K562 (cell line): Measurements from ENCODE around the gene TSC1. TPM values are rescaled to one million over a fixed set of nuclear protein-coding genes. Genes with fewer than 3 reads are reported as not detected.

Experiments used
- ATAC-seq: fragments of 200-7000 bp; cut with Tn5 transposase; 3 replicates; pipeline ENCODE4 v1.9.1; 2020; ENCODE audit warnings: moderate library complexity
- BruUV-seq: library from RNA; stranded (reverse); fragments of 400-500 nt; replicated peaks from 2 replicates; lab custom pipeline; 2021; lab: Mats Ljungman, UMichigan
- CTCF ChIA-PET: fragments of 300-600 bp; formaldehyde crosslinking; extraction: SDS; loops from one replicate; lab custom pipeline; 2021; ENCODE audit warnings: low intra/inter-chr PET ratio; lab: Yijun Ruan, JAX
- POLR2A ChIA-PET: fragments of 300-600, 350-650 bp; sonication (Branson Sonifier 250); formaldehyde crosslinking; extraction: SDS; loops from one replicate; lab custom pipeline; 2021; ENCODE audit warnings: antibody characterized with exemption, inconsistent platforms; lab: Yijun Ruan, JAX
- DNase-seq, 4 experiments: peaks; one replicate each; pipeline versions ENCODE4 v3.0.0 to v3.0.0-alpha.2; 2011 to 2018; ENCODE audit warnings: low spot score in 3 of 4, mixed read lengths in 3 of 4; ENCODE audit errors: extremely low read depth in 1 of 4
- FAIRE-seq: peaks from 2 replicates; lab custom pipeline; 2011; peaks lifted over from hg19 to GRCh38; lab: Jason Lieb, UNC
- H2AFZ ChIP-seq: 2 replicates; pipeline ENCODE4 v1.6.0; 2011; ENCODE audit warnings: low read depth, low read length, control low read depth, inconsistent platforms
- H3K27ac ChIP-seq: fragments of 200-600 bp; 3 replicates; pipeline ENCODE4 v1.8.0; 2011; ENCODE audit warnings: low read depth, mild to moderate bottlenecking, control low read depth, inconsistent platforms, low read length, moderate library complexity, mixed read lengths; ENCODE audit errors: extremely low read depth
- H3K27me3 ChIP-seq, 2 experiments: fragments of 300-600 bp in 1 of 2; 2 replicates in 1 of 2; 3 replicates in 1 of 2; pipeline versions ENCODE4 v1.6.0 to v1.8.0; 2011; ENCODE audit warnings: inconsistent platforms in 2 of 2, low read length in 2 of 2, mild to moderate bottlenecking in 1 of 2, mixed read lengths in 1 of 2, moderate library complexity in 1 of 2; ENCODE audit not compliant: control insufficient read depth in 2 of 2, insufficient read depth in 2 of 2
- H3K36me3 ChIP-seq: fragments of 300-600 bp; 3 replicates; pipeline ENCODE4 v1.8.0; 2011; ENCODE audit warnings: mild to moderate bottlenecking, low read length, inconsistent platforms; ENCODE audit not compliant: control insufficient read depth, insufficient read depth
- H3K4me1 ChIP-seq, 2 experiments: fragments of 200-600 bp in 1 of 2; replicated peaks in 1 of 2; 2 replicates in 1 of 2; 3 replicates in 1 of 2; pipeline versions ENCODE4 v1.5.1 to v1.8.0; 2011; ENCODE audit warnings: inconsistent platforms in 2 of 2, low read length in 2 of 2, mild to moderate bottlenecking in 1 of 2, mixed read lengths in 1 of 2, moderate library complexity in 1 of 2; ENCODE audit not compliant: control insufficient read depth in 2 of 2, insufficient read depth in 2 of 2
- H3K4me2 ChIP-seq: 2 replicates; pipeline ENCODE4 v1.6.1; 2011; ENCODE audit warnings: low read length, control low read depth, inconsistent platforms, mixed read lengths; ENCODE audit not compliant: insufficient read depth
- H3K4me3 ChIP-seq: fragments of 200-600 bp; sonication (generic), shearing (Covaris generic); 2 replicates; pipeline ENCODE4 v1.5.1; 2016; ENCODE audit warnings: control low read depth, inconsistent platforms
- H3K79me2 ChIP-seq: fragments of 200-600 bp; 3 replicates; pipeline ENCODE4 v1.8.0; 2011; ENCODE audit warnings: low read length, inconsistent platforms; ENCODE audit not compliant: control insufficient read depth, insufficient read depth
- H3K9ac ChIP-seq, 2 experiments: 2 replicates each; pipeline versions ENCODE4 v1.6.0 to v1.6.1; 2011; ENCODE audit warnings: low read depth in 2 of 2, low read length in 2 of 2, control low read depth in 1 of 2, inconsistent platforms in 1 of 2, mild to moderate bottlenecking in 1 of 2, mixed read lengths in 1 of 2; ENCODE audit not compliant: insufficient read depth in 1 of 2
- H3K9me1 ChIP-seq: one replicate; pipeline ENCODE4 v1.6.0; 2011; ENCODE audit warnings: inconsistent platforms, mild to moderate bottlenecking, low read length, moderate library complexity; ENCODE audit not compliant: control insufficient read depth, insufficient read depth
- H3K9me3 ChIP-seq: replicated peaks from 2 replicates; pipeline ENCODE4 v1.5.1; 2011; ENCODE audit warnings: low read depth, low read length, inconsistent platforms; ENCODE audit not compliant: control insufficient read depth, insufficient read depth
- H4K20me1 ChIP-seq: replicated peaks from 2 replicates; pipeline ENCODE4 v1.6.1; 2011; ENCODE audit warnings: low read length, inconsistent platforms, mixed read lengths; ENCODE audit not compliant: control insufficient read depth, insufficient read depth
- CTCF ChIP-seq, 3 experiments: IDR thresholded peaks in 2 of 3; conservative IDR thresholded peaks in 1 of 3; 2 replicates each; pipeline ENCODE4 v1.5.1; 2011 to 2012; ENCODE audit warnings: low read length in 3 of 3, mild to moderate bottlenecking in 3 of 3, control low read depth in 2 of 3, improper control_type of control experiment in 1 of 3, inconsistent platforms in 1 of 3, low read depth in 1 of 3, mixed read lengths in 1 of 3, moderate library complexity in 1 of 3; ENCODE audit not compliant: insufficient read depth in 2 of 3
- ZNF232 ChIP-seq: sonication (generic); formaldehyde crosslinking; IDR thresholded peaks from 2 replicates; pipeline ENCODE4 v1.8.0; 2022; ENCODE audit warnings: mild to moderate bottlenecking, missing genetic modification reagents
- WGBS: fragments of 100-300 bp; shearing (Covaris generic); methylation state at CpG from one replicate; pipeline ENCODE4 v1.1.6; 2016; ENCODE audit warnings: low coverage, mixed read lengths; ENCODE audit not compliant: insufficient coverage; ENCODE audit errors: missing lambda C conversion rate; 5-methylcytosine and 5-hydroxymethylcytosine counted together
- in situ Hi-C: fragments of 300-500 bp; cut with MboI; formaldehyde crosslinking; loops from 4 replicates; pipeline ENCODE4 v1.15.0; 2018; ENCODE audit warnings: inconsistent platforms, mixed read lengths
- intact Hi-C: fragments of 100-400 bp; cut with micrococcal nuclease; formaldehyde crosslinking; loops from 2 replicates; pipeline ENCODE4 v1.14.2; 2022
- polyA plus RNA-seq, 8 experiments: library from polyadenylated mRNA; depleted of rRNA in 4 of 8; stranded (reverse) in 5 of 8; unstranded in 3 of 8; fragments of >200 nt; fragmentation: Nextera tagmentation in 2 of 8; fragmentation: Illumina TruSeq in 1 of 8; extraction: Ambion mirVana in 2 of 8; extraction: Trizol in 1 of 8; gene quantifications; 2 replicates each; pipeline versions ENCODE4 v1.2.1 to v1.2.3, GENCODE V29; 2011 to 2014; ENCODE audit warnings: inconsistent platforms in 1 of 8, missing spikeins in 1 of 8
- total RNA-seq, 7 experiments: library from RNA; depleted of rRNA in 6 of 7; stranded (reverse); fragments of >200 nt in 6 of 7; fragmentation: Illumina TruSeq in 2 of 7; extraction: Trizol in 2 of 7; gene quantifications; 2 replicates each; pipeline versions ENCODE4 v1.2.1 to v1.2.3, GENCODE V29; 2011 to 2021; ENCODE audit warnings: low replicate concordance in 1 of 7

Gene TSC1
- total and polyA plus RNA-seq, 9 of the 15 experiments (the other 6 are each of a cell fraction or from before 2014, with no cell fraction given): 6.9 to 37.6 (median 18.6) TPM

- Histone ChIP-seq H3K4me1 (peaks cover 0 to 8% of the 10 kb centered on the region in 2 experiments; a peak in 1 of 5 replicates), H3K9me3 (no peaks in the 10 kb centered on the region), H3K9ac (no peak overlapping the region; a peak in 1 of 4 replicates), H3K27ac (no peak overlapping the region), H4K20me1 (peaks cover 3% of the 10 kb centered on the region; the same call in 1 of the 2 replicates), H3K79me2 (no peaks in the 10 kb centered on the region), H3K9me1 (no peaks in the 10 kb centered on the region)
- DNase-seq: peak; percentile 32 to 58 (median 37)
- WGBS: under 1% methylated on average over 23 of the region's 24 CpGs
- peak; percentile 71 for ATAC-seq
- no peak for TF ChIP-seq ZNF232
- peak; percentile 18 to 79 (median 23); a peak in 3 of 6 replicates for TF ChIP-seq CTCF (IDR thresholded peaks at IDR 0.05 in 2 of 3, conservative IDR thresholded peaks at IDR 0.05 in 1 of 3; ENCODE audit: insufficient read depth in 2 of 3, low read depth in 1 of 3, low read length in 3 of 3)
- TF ChIP-seq, all 486 proteins: peak for 1
- in situ Hi-C loops (no loop called here), intact Hi-C loops (no loop called here)
- H2AFZ ChIP-seq: no peak overlapping the region
- POLR2A ChIA-PET: interaction anchor here (0.7 to 1.0 kb wide), 3 partner anchors 9 to 188 kb away, joined by 3 to 5 read pairs (median 3); no protein-coding TSS in a partner anchor
- H3K27me3 ChIP-seq: peaks cover 49 to 77% of the 10 kb centered on the region in 2 experiments
- no TSS peak for BruUV-seq
- CTCF ChIA-PET: no interaction called here
- no peak overlapping the region for H3K4me2 ChIP-seq
- no peak for FAIRE-seq
- H3K36me3 ChIP-seq: no peaks in the 10 kb centered on the region
- H3K4me3 ChIP-seq: no peak overlapping the region
These were observed 86.6 kb downstream of the TSC1 start for GRCh38 chr9:132857616-132858342.
